Measurements from ENCODE around the gene ADRM1. TPM values are rescaled to one million over a fixed set of nuclear protein-coding genes. Genes with fewer than 3 reads are reported as not detected.
A peak's percentile ranks its signal among the peaks of the same experiment; 100 is the strongest.

Gene ADRM1
- total RNA-seq, 1 donor from 2014 or later: 52.3 TPM

DNA sequence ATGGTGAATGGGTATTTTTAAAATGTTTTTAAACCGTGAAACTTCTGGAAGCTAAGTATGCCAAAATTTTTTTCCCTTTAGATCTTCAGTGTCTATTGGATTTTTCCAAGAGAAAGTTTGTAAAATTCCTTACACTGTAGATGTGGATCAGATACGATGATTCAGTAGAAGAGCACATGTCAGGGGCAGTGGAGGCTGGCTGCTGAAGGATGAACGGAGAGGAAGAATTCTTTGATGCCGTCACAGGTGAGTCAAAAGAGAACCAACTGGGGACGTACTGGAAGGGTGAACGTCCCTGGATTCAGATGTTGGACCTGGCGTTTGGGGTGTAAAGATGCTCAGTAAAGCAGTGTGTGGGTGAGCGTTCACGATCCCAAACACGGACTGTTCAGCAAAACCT is 46.8 kb upstream of the ADRM1 start:
- no peak overlapping the region for H3K9ac ChIP-seq
- H3K36me3 ChIP-seq: no peaks in the 10 kb centered on the region
- H3K4me1 ChIP-seq: peaks cover 7% of the 10 kb centered on the region
- peaks cover 71% of the 10 kb centered on the region for H4K20me1 ChIP-seq (ENCODE audit: low read depth)
- TF ChIP-seq, protein P1, sequence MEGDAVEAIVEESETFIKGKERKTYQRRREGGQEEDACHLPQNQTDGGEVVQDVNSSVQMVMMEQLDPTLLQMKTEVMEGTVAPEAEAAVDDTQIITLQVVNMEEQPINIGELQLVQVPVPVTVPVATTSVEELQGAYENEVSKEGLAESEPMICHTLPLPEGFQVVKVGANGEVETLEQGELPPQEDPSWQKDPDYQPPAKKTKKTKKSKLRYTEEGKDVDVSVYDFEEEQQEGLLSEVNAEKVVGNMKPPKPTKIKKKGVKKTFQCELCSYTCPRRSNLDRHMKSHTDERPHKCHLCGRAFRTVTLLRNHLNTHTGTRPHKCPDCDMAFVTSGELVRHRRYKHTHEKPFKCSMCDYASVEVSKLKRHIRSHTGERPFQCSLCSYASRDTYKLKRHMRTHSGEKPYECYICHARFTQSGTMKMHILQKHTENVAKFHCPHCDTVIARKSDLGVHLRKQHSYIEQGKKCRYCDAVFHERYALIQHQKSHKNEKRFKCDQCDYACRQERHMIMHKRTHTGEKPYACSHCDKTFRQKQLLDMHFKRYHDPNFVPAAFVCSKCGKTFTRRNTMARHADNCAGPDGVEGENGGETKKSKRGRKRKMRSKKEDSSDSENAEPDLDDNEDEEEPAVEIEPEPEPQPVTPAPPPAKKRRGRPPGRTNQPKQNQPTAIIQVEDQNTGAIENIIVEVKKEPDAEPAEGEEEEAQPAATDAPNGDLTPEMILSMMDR (IDR thresholded peaks at IDR 0.05): no peak
- TF ChIP-seq EZH2phosphoT487 (IDR thresholded peaks at IDR 0.05): no peak
- no peak for TF ChIP-seq EZH2 (IDR thresholded peaks at IDR 0.05)
- H3K9me3 ChIP-seq (ENCODE audit: low read depth): no peaks in the 10 kb centered on the region
- no peak for DNase-seq (ENCODE audit: low spot score)
- H3F3A ChIP-seq (ENCODE audit: low read depth): no peaks in the 10 kb centered on the region
- Mint-ChIP-seq H3K9me3 (no peaks in the 10 kb centered on the region), H3K4me1 (peaks cover 13% of the 10 kb centered on the region), H3K4me3 (no peak overlapping the region), H3K27ac (no peak overlapping the region), H3K27me3 (ENCODE audit: insufficient read depth, low read depth) (peaks cover 2% of the 10 kb centered on the region), H3K36me3 (peaks cover 10% of the 10 kb centered on the region)
- H3K79me2 ChIP-seq (ENCODE audit: low read depth): peaks cover 36% of the 10 kb centered on the region
- H3K27me3 ChIP-seq: no peaks in the 10 kb centered on the region
- no peak overlapping the region for H3K4me2 ChIP-seq
- H3K27ac ChIP-seq: no peak overlapping the region
- H2AFZ ChIP-seq (replicated peaks): no peak overlapping the region
- no peak overlapping the region for H3K4me3 ChIP-seq

DNA sequence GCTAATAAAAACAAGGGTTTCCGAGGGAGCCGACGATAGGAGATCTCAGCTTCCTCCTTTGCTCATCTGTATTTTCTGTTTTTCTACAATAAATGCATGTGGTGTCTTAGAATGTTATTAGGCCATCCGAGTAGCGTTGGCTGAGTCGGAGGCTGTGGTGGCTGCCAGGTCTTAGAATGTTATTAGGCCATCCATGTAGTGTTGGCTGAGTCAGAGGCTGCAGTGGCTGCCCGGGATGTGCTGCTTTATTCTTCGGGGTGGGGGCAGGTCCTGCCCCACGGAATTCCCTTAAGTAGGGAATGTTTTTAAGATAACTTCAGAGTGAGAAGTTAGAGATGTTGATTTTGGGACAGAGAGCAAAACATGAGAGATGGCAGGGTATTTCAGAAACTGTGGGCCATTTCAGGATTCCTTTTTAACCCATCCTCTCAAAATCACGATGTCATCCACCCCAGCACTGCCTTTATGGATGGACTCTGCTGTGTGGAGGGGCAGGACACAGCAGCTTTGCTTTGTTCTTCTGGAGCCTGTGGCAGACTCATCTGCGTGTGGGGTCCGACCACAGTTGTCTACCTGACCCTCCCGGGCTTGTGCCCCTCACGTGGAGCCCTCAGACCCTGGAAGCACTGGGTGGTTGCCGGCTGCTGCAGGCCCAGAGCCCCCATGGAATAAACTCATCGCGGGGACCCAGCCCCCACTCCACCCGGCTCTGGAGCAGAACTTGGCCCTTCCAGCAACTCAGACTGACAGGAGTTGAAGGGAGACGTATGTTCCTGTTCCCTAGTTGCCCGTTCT is 44.1 kb upstream of the ADRM1 start:
- H3K4me3 Mint-ChIP-seq: no peak overlapping the region
- H3K9me3 ChIP-seq (ENCODE audit: low read depth): no peaks in the 10 kb centered on the region
- no peaks in the 10 kb centered on the region for H3K9me3 Mint-ChIP-seq
- no peaks in the 10 kb centered on the region for H3K36me3 ChIP-seq
- no peak overlapping the region for H3K9ac ChIP-seq
- peaks cover 13% of the 10 kb centered on the region for H3K4me1 Mint-ChIP-seq
- no peak overlapping the region for H3K4me2 ChIP-seq
- H3K27ac Mint-ChIP-seq: peak overlapping the region; percentile 39
- peaks cover 12% of the 10 kb centered on the region for H3K79me2 ChIP-seq (ENCODE audit: low read depth)
- DNase-seq (ENCODE audit: low spot score): no peak
- H3K4me3 ChIP-seq: no peak overlapping the region
- H3K27ac ChIP-seq: no peak overlapping the region
- peaks cover 46% of the 10 kb centered on the region for H4K20me1 ChIP-seq (ENCODE audit: low read depth)
- no peaks in the 10 kb centered on the region for H3K27me3 ChIP-seq
- TF ChIP-seq EZH2 (IDR thresholded peaks at IDR 0.05): no peak
- TF ChIP-seq EZH2phosphoT487 (IDR thresholded peaks at IDR 0.05): no peak
- TF ChIP-seq, protein P1 (IDR thresholded peaks at IDR 0.05): no peak
- H3K36me3 Mint-ChIP-seq: peaks cover 20% of the 10 kb centered on the region
- H3K27me3 Mint-ChIP-seq (ENCODE audit: insufficient read depth, low read depth): no peaks in the 10 kb centered on the region
- no peak overlapping the region for H2AFZ ChIP-seq (replicated peaks)
- no peaks in the 10 kb centered on the region for H3F3A ChIP-seq (ENCODE audit: low read depth)
- peaks cover 3% of the 10 kb centered on the region for H3K4me1 ChIP-seq

DNA sequence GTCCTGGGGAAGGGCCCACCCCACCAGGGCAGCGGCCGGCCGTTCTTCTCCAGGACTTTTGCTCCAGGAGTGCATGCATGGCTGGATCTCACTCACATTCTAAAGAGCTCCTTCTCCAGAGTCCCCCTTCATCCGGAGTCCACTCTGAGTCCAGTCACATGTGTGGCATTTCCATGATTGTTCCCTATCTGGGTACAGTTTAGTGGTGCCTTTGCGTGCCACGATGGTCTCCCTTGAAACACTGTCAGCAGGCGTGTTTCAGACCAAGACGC is 43.6 kb upstream of the ADRM1 start:
- H3K27ac ChIP-seq: no peak overlapping the region
- no peak overlapping the region for H3K4me3 ChIP-seq
- no peaks in the 10 kb centered on the region for H3K9me3 ChIP-seq (ENCODE audit: low read depth)
- no peak for DNase-seq (ENCODE audit: low spot score)
- H3K4me1 ChIP-seq: no peaks in the 10 kb centered on the region
- H3F3A ChIP-seq (ENCODE audit: low read depth): no peaks in the 10 kb centered on the region
- H3K4me2 ChIP-seq: no peak overlapping the region
- H3K79me2 ChIP-seq (ENCODE audit: low read depth): peaks cover 12% of the 10 kb centered on the region
- no peaks in the 10 kb centered on the region for H3K9me3 Mint-ChIP-seq
- H4K20me1 ChIP-seq (ENCODE audit: low read depth): peaks cover 41% of the 10 kb centered on the region
- H3K9ac ChIP-seq: no peak overlapping the region
- no peaks in the 10 kb centered on the region for H3K27me3 Mint-ChIP-seq (ENCODE audit: insufficient read depth, low read depth)
- no peak overlapping the region for H3K4me3 Mint-ChIP-seq
- H3K36me3 ChIP-seq: no peaks in the 10 kb centered on the region
- peaks cover 21% of the 10 kb centered on the region for H3K36me3 Mint-ChIP-seq
- no peaks in the 10 kb centered on the region for H3K27me3 ChIP-seq
- H3K4me1 Mint-ChIP-seq: peaks cover 9% of the 10 kb centered on the region
- no peak overlapping the region for H2AFZ ChIP-seq (replicated peaks)
- H3K27ac Mint-ChIP-seq: no peak overlapping the region
- TF ChIP-seq EZH2phosphoT487 (IDR thresholded peaks at IDR 0.05) (no peak), EZH2 (IDR thresholded peaks at IDR 0.05) (no peak)
- TF ChIP-seq, protein P1 (IDR thresholded peaks at IDR 0.05): no peak

Data from neural progenitor cell (in vitro differentiated cells).